Measurements from ENCODE around the gene AHI1. TPM values are rescaled to one million over a fixed set of nuclear protein-coding genes. Genes with fewer than 3 reads are reported as not detected.

The AHI1 gene
- total RNA-seq, 1 donor from 2014 or later: 9.9 TPM

DNA sequence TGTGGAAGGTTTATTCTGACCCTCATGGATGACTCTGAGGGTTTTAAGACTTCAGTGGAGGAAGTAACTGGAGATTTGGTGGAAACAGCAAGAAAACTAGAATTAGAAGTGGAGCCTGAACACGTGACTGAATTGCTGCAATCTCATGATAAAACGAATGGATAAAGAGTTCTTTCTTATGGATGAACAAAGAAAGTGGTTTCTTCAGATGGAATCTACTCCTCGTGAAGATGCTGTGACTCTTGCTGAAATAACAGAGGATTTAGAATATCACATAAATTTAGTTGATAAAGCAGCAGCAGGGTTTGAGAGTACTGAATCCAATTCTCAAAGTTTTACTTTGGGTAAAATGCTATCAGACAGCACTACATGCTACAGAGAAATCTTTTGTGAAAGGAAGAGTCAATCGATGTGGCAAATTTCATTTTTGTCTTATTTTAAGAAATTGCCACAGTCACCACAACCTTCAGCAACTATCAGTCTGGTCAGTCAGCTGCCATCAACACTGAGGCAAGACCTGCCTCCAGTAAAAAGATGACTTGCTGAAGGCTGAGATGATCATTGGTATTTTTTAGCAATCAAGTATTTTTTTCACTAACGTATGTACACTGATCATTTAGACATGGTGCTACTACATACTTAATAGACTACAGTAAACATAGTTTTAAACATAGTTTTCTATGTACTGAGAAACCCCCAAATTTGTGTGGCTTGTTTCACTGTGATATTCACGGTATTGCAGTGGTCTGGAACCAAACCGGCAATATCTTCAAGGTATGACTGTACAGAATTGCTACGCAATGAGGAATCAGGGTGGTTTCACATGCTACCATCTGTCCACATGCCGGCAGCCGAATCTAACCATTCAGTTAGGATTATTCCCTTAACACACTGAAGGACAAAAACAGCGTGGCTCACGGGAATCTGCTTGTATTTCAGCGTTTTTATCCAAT is 167.4 kb downstream of the AHI1 start:
- DNase-seq (ENCODE audit: low read depth, low spot score): no peak

DNA sequence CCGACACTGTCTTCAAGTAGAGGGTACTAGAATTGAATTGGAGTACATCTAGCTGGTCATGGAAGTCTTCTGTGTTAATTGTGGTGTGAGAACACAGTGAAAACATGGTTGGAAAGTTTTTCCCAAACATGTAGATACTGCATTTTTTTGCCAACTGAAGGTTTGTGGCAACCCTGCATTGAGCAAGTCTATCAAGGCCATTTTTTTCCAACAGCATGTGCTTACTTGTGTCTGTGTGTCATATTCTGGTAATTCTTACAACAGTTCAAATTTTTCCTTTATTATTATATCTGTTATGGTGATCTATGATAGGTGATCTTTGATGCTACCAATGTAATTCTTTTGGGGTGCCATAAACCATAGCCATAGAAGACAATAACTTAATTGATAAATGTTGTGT is 169.4 kb downstream of the AHI1 start:
- no peak for DNase-seq (ENCODE audit: low read depth, low spot score)

DNA sequence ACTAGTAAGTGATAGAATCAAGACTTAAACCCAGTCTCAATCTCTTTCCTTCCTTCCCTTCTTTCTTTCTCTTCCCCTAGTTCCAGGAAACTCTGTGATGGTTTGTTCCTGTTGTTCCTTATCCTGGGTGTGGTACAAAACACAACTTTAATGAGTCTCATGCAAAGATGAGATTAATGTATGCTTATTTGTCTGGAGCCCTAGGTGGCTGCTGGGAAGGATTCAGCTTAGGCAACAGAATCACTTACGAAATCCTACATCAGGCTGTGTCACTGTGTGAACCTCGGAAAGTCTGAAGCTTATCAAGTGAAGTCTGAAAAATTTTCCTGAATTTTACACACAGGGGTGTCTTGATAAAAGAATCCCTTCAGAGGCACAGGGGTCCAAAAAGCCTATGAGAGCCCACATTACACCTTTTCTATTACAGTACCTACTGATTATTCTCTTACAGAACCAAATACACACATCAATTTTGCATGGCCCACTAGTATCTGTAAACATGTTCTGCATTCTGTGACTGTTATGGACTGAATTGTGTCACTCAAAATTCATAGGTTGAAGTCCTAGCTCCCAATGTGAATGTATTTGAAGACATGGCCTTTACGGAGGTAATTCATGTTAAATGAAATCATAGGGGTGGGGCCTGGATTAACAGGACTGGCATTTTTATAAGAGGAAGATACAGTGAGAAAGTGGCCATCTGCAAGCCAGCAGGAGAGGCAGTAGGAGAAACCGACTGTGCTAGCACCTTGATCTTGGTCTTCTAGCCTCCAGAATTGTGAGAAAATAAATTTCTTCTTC is 171.7 kb downstream of the AHI1 start:
- DNase-seq (ENCODE audit: low read depth, low spot score): no peak

- no peak for DNase-seq (ENCODE audit: low read depth, low spot score)
Observed at GRCh38 chr6:135324531-135324930, 173.0 kb downstream of the AHI1 start.

DNA sequence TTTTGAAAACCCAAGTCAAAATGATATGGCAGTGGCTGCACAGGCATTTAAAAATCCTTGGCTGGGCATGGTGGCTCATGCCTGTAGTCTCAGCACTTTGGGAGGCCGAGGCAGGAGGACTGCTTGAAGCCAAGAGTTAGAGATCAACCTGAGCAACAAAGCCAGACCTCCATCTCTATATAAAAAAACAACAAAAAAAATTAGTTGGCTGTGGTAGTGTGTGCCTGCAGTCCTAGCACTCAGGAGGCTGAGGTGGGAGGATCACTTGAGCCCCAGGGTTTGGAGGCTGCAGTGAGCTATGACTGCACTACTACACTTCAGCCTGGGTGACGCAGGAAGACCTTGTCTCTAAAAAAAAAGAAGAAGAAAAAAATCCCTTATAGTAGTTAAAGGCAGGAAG is 173.6 kb downstream of the AHI1 start:
- no peak for DNase-seq (ENCODE audit: low read depth, low spot score)

- DNase-seq (ENCODE audit: low read depth, low spot score): no peak
Observed at GRCh38 chr6:135323202-135323668, 174.3 kb downstream of the AHI1 start.

DNA sequence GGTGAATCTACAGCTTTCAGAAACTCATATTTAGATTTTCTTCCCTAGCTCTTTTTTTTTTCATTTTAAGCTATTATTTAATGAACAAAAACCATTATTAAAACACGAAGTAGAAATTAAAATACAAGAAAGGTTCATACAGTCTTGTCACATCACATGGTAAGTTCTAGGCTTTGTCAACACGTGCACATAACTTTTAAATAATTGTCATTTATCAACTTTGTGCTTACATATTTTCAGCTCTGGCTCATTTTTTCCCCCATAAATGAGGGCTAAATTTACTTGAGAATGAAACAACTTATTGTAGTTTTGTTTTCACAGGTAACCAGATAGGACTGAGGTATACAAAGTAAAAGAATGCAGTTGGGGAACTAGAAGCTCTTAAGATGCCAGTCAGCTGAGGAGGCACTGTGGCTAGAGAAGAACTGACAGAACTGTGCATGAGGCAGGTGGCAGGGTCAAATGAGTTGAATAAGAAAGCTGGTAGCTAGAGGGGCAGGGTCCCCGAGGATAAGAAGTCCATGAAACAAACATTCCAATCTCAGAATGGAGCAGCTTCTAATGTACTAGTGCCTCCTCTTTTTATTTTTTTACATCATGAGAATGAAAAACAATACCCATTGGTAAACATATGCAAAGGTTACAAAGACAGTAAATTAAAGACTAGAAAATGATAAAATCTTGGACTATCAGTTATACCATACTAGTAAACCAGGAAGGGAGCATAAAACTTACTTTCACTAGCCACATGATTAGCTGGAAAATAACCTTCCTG is 174.9 kb downstream of the AHI1 start:
- DNase-seq (ENCODE audit: low read depth, low spot score): no peak

- no peak for DNase-seq (ENCODE audit: low read depth, low spot score)
Observed at GRCh38 chr6:135320721-135321621, 176.6 kb downstream of the AHI1 start.

GRCh38 chr6:135319819-135320218 is 177.7 kb downstream of the AHI1 start:
- DNase-seq (ENCODE audit: low read depth, low spot score): no peak

DNA sequence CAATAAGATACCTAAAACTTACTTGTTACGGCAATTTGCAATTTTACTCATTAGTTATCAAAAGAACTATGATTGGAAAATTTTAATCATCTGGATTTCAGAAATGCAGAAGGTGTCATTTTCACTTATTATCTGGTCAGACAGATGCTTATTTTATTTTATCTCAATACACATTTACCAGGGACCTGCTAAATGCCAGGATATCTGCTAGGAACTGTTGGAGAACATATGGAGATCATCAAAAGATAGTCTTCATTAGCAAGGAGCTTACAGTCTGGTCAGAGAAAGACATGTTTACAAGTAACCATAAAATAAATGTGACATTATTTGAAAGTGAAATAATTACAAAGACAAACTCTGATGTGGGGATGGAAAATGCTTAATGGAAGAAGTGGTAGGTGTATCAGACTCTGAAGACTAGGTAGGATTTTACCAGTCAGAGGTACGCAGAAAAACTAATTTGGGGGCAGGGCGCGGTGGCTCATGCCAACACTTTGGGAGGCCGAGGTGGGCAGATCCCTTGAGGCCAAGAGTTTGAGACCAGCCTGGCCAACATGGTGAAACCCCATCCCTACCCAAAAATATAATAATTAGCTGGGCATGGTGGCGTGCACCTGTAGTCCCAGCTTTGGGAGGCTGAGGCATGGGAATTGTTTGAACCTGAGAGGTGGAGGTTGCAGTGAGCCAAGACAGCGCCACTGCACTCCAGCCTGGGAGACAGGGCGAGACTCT is 178.6 kb downstream of the AHI1 start:
- no peak for DNase-seq (ENCODE audit: low read depth, low spot score)

DNA sequence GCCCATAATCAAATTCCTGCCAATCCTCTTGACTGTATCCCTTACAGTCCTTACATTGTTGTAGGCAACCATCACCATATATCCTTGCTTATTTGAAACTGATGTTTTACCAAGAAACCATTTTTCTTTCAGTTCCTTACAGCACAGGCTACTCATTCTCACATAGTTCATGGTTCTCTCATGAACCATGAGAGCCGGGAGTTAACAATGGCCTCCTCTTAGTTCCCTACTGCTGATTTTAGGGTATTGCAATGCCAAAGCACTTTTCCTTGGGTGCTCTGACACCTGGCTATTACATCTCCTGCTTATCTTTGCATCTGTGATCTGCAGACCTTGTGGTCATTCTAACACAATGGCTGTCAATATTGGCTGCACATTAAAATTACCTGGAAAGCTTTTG is 183.0 kb downstream of the AHI1 start:
- no peak for DNase-seq (ENCODE audit: low read depth, low spot score)

DNA sequence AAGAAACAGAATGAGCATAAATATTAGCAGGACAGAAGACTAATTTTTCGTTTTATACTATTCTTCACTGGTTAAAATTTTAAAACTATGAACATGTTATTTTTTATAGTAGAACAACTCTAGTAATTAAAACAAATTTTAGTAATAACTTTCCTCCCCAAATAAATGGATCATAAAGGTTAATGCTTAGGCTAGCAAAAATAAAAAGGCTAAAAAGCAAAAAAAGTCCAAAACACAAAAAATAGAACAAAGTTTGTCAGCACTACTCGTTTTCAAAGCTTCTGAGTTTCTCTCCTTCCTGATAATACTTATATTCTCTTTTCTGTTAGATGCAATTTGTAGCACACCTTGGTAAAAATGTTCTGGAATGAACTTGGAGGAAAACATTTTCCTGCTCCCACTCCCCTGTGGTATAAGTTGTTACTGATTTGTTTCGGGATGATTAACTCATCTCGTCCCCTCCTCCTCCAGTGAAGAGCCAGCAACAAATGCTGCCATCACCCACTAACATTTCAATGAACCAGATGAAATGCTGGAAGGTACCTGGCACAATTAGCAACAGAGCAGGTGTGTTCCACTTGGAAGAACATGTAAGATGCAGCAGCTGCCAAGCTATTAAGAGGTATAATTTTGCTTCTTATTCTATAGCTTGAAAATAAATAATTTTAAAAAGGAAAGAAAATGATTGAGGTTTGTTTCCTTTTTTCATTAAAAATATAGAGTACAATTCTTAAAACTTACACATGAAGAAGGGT is 185.9 kb downstream of the AHI1 start:
- DNase-seq (ENCODE audit: low read depth, low spot score): no peak

DNA sequence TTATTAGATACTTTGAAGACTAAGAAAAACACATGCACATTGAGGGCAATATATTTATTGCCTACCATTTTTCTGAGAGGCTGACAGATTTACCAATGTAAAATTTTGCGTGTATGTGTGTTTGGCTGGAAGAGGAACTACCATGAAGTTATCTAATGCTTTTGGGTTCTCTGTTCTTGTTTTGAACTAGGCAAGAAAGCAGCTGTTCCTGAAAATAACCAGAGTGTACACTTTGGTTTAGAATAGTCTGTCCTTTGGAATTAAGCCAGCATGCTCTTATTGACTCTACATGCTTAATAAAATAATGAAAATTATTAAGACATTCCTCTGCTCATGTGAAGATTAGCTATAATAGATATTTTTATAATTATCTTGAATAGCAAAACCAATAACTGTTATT is 187.2 kb downstream of the AHI1 start:
- no peak for DNase-seq (ENCODE audit: low read depth, low spot score)

DNA sequence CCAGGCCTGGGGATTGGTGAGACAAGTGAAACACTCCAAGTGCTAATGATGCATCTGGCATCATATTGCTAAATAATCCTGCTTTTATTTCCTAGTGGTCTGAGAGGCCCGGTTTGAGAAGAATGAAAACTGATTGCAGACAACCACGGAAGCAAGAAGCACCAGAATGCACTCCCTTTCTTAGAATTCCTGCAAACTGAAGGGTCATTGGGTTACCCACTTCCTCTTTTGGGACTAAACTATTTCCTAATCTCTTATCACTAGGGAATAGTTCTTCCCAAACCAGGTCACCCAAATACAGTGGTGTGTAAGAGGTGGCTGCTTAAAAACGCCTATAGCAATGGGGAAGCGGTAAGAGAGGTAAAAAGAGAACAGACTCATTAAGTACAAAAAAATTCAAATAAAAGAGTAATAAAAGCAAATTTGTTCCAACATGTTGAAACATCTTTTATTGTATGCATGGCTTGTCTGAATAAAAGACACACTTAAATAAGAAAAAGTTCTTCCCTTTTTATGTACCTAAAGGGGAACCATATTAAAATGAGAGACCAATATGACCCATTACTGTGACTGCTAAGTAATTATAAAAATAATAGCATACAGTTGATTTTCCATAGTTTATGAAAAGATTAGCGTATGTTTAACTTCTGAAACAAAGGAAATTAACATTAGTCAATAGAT is 190.7 kb downstream of the AHI1 start:
- DNase-seq (ENCODE audit: low read depth, low spot score): no peak

DNA sequence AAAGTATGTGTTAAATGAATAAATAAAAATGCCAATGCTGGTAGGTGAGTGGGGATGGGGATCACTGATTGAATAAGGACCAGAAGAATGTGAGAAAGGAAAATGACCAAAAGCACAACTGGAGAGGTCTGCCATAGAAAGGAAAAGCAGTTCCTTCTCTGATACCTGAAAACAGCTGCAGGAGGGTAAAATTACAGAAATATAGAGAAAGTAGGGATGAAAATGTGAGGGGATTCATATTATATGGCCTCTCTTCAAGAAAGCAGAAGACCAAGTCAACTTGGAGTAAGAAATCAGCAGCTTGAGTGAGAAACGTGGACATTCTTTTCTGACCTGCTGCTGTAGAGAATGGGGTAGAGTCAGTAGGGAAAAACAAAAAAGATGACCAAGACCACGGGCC is 191.4 kb downstream of the AHI1 start:
- no peak for DNase-seq (ENCODE audit: low read depth, low spot score)

GRCh38 chr6:135305684-135306083 is 191.9 kb downstream of the AHI1 start:
- DNase-seq (ENCODE audit: low read depth, low spot score): no peak

DNA sequence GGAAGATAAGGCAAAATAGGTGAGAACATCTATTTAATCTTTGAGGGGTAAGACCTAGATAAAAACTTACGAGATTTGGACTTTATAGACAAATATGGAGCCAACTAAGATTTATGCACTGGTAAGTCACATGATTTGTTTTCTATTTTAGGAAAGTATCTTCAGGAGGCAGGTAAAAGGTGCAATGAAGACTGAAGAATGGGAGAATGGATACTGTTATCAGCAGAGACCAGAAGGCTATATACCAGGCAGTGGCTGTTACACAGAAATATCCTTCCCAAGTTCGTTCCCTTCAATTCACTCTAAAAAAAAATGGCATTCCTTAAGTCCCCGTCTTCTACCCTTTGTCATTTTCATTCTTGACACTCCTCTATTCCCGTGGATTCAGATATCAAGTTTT is 192.7 kb downstream of the AHI1 start:
- no peak for DNase-seq (ENCODE audit: low read depth, low spot score)

GRCh38 chr6:135301304-135301703 is 196.2 kb downstream of the AHI1 start:
- DNase-seq (ENCODE audit: low read depth, low spot score): no peak

GRCh38 chr6:135300576-135300975 is 197.0 kb downstream of the AHI1 start:
- no peak for DNase-seq (ENCODE audit: low read depth, low spot score)
